BJ (cell line): ENCODE data around the gene DNAH2. TPM values are rescaled to one million over a fixed set of nuclear protein-coding genes. Genes with fewer than 3 reads are reported as not detected.

ENCODE experiments used
- CTCF ChIA-PET: fragments of 350-600 bp; formaldehyde crosslinking; extraction: SDS; loops from one replicate; lab custom pipeline; 2021; ENCODE audit warnings: antibody characterized with exemption, inconsistent platforms; lab: Yijun Ruan, JAX
- POLR2A ChIA-PET: fragments of 300-600 bp; sonication (Branson Sonifier 250); formaldehyde crosslinking; extraction: SDS; loops from one replicate; lab custom pipeline; 2021; ENCODE audit warnings: antibody characterized with exemption; lab: Charles Lee
- DNase-seq: peaks from one replicate; pipeline ENCODE4 v3.0.0-alpha.2; 2011; ENCODE audit warnings: low read depth
- H3K27me3 ChIP-seq: 2 replicates; pipeline ENCODE4 v1.6.0; 2011; ENCODE audit warnings: low read length; ENCODE audit not compliant: control insufficient read depth, insufficient read depth
- H3K36me3 ChIP-seq: 2 replicates; pipeline ENCODE4 v1.5.1; 2011; ENCODE audit warnings: low read length; ENCODE audit not compliant: control insufficient read depth, insufficient read depth
- H3K4me3 ChIP-seq: 2 replicates; pipeline ENCODE4 v1.5.1; 2011; ENCODE audit warnings: low read depth, mild to moderate bottlenecking, control low read depth, low read length
- CTCF ChIP-seq: IDR thresholded peaks from 2 replicates; pipeline ENCODE4 v1.5.1; 2011; ENCODE audit warnings: low read depth, mild to moderate bottlenecking, control low read depth, inconsistent platforms, low read length, moderate library complexity; ENCODE audit not compliant: insufficient read depth
- polyA plus RNA-seq: library from polyadenylated mRNA; depleted of rRNA; stranded (reverse); fragments of >200 nt; gene quantifications from 2 replicates; pipeline ENCODE4 v1.2.3, GENCODE V29; 2011

Gene DNAH2
- polyA plus RNA-seq, 1 experiment: 0.10 TPM

DNA sequence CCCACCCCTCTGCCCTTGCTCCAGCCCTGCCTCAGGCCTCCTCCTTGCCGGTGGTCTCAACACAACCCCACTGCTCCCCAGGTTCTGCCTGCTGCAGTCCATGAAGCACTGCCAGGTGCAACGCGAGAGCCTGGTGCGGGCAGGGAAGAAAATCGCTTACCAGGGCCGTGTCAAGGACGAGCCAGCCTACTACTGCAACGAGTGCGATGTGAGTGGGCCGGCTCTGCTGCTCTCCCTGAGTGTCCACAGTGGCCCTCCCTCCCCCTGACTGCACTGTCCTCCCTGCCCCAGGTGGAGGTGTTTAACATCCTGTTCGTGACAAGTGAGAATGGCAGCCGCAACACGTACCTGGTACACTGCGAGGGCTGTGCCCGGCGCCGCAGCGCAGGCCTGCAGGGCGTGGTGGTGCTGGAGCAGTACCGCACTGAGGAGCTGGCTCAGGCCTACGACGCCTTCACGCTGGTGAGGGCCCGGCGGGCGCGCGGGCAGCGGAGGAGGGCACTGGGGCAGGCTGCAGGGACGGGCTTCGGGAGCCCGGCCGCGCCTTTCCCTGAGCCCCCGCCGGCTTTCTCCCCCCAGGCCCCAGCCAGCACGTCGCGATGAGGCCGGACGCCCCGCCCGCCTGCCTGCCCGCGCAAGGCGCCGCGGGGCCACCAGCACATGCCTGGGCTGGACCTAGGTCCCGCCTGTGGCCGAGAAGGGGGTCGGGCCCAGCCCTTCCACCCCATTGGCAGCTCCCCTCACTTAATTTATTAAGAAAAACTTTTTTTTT, 135.6 kb downstream of the DNAH2 start:
- Histone ChIP-seq H3K36me3 (peaks cover 41% of the 10 kb centered on the region), H3K4me3 (no peak overlapping the region), H3K27me3 (no peaks in the 10 kb centered on the region)
- DNase-seq: no peak
- ChIA-PET CTCF (no interaction called here), POLR2A (no interaction called here)
- no peak for TF ChIP-seq CTCF

DNA sequence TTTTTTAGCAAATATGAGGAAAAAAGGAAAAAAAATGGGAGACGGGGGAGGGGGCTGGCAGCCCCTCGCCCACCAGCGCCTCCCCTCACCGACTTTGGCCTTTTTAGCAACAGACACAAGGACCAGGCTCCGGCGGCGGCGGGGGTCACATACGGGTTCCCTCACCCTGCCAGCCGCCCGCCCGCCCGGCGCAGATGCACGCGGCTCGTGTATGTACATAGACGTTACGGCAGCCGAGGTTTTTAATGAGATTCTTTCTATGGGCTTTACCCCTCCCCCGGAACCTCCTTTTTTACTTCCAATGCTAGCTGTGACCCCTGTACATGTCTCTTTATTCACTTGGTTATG, 136.1 kb downstream of the DNAH2 start:
- ChIA-PET POLR2A (no interaction called here), CTCF (no interaction called here)
- no peak for TF ChIP-seq CTCF
- no peaks in the 10 kb centered on the region for H3K27me3 ChIP-seq
- H3K4me3 ChIP-seq: no peak overlapping the region
- peaks cover 40% of the 10 kb centered on the region for H3K36me3 ChIP-seq
- no peak for DNase-seq

DNA sequence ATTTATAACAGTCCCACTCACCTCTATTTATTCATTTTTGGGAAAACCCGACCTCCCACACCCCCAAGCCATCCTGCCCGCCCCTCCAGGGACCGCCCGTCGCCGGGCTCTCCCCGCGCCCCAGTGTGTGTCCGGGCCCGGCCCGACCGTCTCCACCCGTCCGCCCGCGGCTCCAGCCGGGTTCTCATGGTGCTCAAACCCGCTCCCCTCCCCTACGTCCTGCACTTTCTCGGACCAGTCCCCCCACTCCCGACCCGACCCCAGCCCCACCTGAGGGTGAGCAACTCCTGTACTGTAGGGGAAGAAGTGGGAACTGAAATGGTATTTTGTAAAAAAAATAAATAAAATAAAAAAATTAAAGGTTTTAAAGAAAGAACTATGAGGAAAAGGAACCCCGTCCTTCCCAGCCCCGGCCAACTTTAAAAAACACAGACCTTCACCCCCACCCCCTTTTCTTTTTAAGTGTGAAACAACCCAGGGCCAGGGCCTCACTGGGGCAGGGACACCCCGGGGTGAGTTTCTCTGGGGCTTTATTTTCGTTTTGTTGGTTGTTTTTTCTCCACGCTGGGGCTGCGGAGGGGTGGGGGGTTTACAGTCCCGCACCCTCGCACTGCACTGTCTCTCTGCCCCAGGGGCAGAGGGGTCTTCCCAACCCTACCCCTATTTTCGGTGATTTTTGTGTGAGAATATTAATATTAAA, 136.7 kb downstream of the DNAH2 start:
- Histone ChIP-seq H3K4me3 (no peak overlapping the region), H3K27me3 (no peaks in the 10 kb centered on the region), H3K36me3 (peaks cover 36% of the 10 kb centered on the region)
- TF ChIP-seq CTCF: no peak
- CTCF ChIA-PET: no interaction called here
- POLR2A ChIA-PET: no interaction called here
- no peak for DNase-seq

- no peak within 1 kb of the TSS; the same call in 1 of the 2 replicates for H3K4me3 ChIP-seq
- CTCF ChIA-PET: interaction anchor here (0.7 to 3.0 kb wide), 5 partner anchors 18 to 202 kb away, joined by 3 to 23 read pairs (median 12); no protein-coding TSS in a partner anchor
- POLR2A ChIA-PET: interaction anchor here (0.6 kb wide), 2 partner anchors 10 to 13 kb away, joined by 3 to 7 read pairs; no protein-coding TSS in a partner anchor
- no peak for TF ChIP-seq CTCF
- no peak for DNase-seq
- H3K27me3 ChIP-seq: no peaks in the 10 kb centered on the region
- peaks cover 28% of the 10 kb centered on the region for H3K36me3 ChIP-seq
Observed at GRCh38 chr17:7854851-7855659, 137.5 kb downstream of the DNAH2 start, which contains the start of gene TMEM88. Gene TMEM88 (plus strand): TSS chr17:7855066. CDS start chr17:7855075, 9 bp downstream.
